HepG2 (cell line): ENCODE measurements around the gene TMEM107. TPM values are rescaled to one million over a fixed set of nuclear protein-coding genes. Genes with fewer than 3 reads are reported as not detected.

Experiments
- AGO1 ChIP-seq: fragments of 200-400 bp; formaldehyde crosslinking; IDR thresholded peaks from 2 replicates; pipeline ENCODE4 v1.6.1; 2017; ENCODE audit warnings: mild to moderate bottlenecking, low read depth, low read length, moderate library complexity; ENCODE audit not compliant: poor library complexity, severe bottlenecking
- FOSL2 ChIP-seq: sonication (generic); formaldehyde crosslinking; IDR thresholded peaks from 2 replicates; pipeline ENCODE4 v1.4.0; 2020; ENCODE audit warnings: missing genetic modification reagents
- FOXA1 ChIP-seq, 2 experiments: fragments of 450-650 bp in 1 of 2; sonication (generic) in 1 of 2; formaldehyde crosslinking in 1 of 2; IDR thresholded peaks; 2 replicates each; pipeline versions ENCODE4 v1.4.0 to v1.6.1; 2016 to 2020; ENCODE audit warnings: missing genetic modification reagents in 1 of 2
- GATA4 ChIP-seq: sonication (generic); IDR thresholded peaks from 2 replicates; pipeline ENCODE4 v1.6.1; 2016; ENCODE audit warnings: antibody characterized with exemption, low read depth, borderline replicate concordance
- MTA3 ChIP-seq: sonication (generic); formaldehyde crosslinking; IDR thresholded peaks from 2 replicates; pipeline ENCODE4 v1.4.0; 2020; ENCODE audit warnings: missing genetic modification reagents
- PAX8 ChIP-seq: sonication (generic); formaldehyde crosslinking; IDR thresholded peaks from 2 replicates; pipeline ENCODE4 v1.8.0; 2022; ENCODE audit warnings: mild to moderate bottlenecking, missing genetic modification reagents, borderline replicate concordance
- PHF21A ChIP-seq: sonication (generic); formaldehyde crosslinking; IDR thresholded peaks from 2 replicates; pipeline ENCODE4 v1.5.0; 2020; ENCODE audit warnings: mild to moderate bottlenecking, missing genetic modification reagents
- SNAPC2 ChIP-seq: sonication (generic); formaldehyde crosslinking; IDR thresholded peaks from 2 replicates; pipeline ENCODE4 v1.8.1; 2022; ENCODE audit warnings: mild to moderate bottlenecking, missing genetic modification reagents
- TBX3 ChIP-seq: fragments of 450-650 bp; IDR thresholded peaks from 2 replicates; pipeline ENCODE4 v1.6.1; 2017; ENCODE audit warnings: antibody characterized with exemption, mild to moderate bottlenecking, inconsistent platforms, borderline replicate concordance
- ZBTB42 ChIP-seq: sonication (generic); formaldehyde crosslinking; IDR thresholded peaks from 2 replicates; pipeline ENCODE4 v1.5.0; 2020; ENCODE audit warnings: mild to moderate bottlenecking, missing genetic modification reagents
- ZMYM4 ChIP-seq: sonication (generic); formaldehyde crosslinking; IDR thresholded peaks from 2 replicates; pipeline ENCODE4 v1.8.1; 2023; ENCODE audit warnings: mild to moderate bottlenecking, missing genetic modification reagents
- ZNF3 ChIP-seq: IDR thresholded peaks from 2 replicates; pipeline ENCODE4 v1.7.0; 2017; ENCODE audit warnings: inconsistent platforms
- ZNF350 ChIP-seq: sonication (generic); formaldehyde crosslinking; IDR thresholded peaks from 2 replicates; pipeline ENCODE4 v1.4.0; 2020; ENCODE audit warnings: mild to moderate bottlenecking, low read depth, missing genetic modification reagents, borderline replicate concordance
- ZNF44 ChIP-seq: sonication (generic); formaldehyde crosslinking; IDR thresholded peaks from 2 replicates; pipeline ENCODE4 v1.5.1; 2020; ENCODE audit warnings: mild to moderate bottlenecking, missing genetic modification reagents
- ZNF496 ChIP-seq: sonication (generic); formaldehyde crosslinking; IDR thresholded peaks from 2 replicates; pipeline ENCODE4 v1.8.1; 2023; ENCODE audit warnings: mild to moderate bottlenecking, moderate library complexity, missing genetic modification reagents; ENCODE audit not compliant: insufficient replicate concordance
- polyA plus RNA-seq, 8 experiments: library from polyadenylated mRNA; depleted of rRNA in 3 of 8; stranded (reverse) in 7 of 8; unstranded in 1 of 8; fragments of >200 nt; fragmentation: Illumina TruSeq in 4 of 8; extraction: Trizol in 4 of 8; gene quantifications; 2 replicates each; pipeline versions ENCODE4 v1.2.1 to v1.2.3, GENCODE V29; 2011 to 2016; ENCODE audit warnings: low read depth in 4 of 8, missing spikeins in 1 of 8, mixed read lengths in 1 of 8; ENCODE audit not compliant: insufficient read depth in 1 of 8
- total RNA-seq, 5 experiments: library from RNA; depleted of rRNA; stranded (reverse); fragments of >200 nt; fragmentation: Illumina TruSeq; extraction: Trizol; gene quantifications; 2 replicates each; pipeline ENCODE4 v1.2.3, GENCODE V29; 2016; ENCODE audit warnings: low read depth in 1 of 5
- TF ChIP-seq, protein P1 (sequence below): sonication (generic); formaldehyde crosslinking; IDR thresholded peaks from 2 replicates; pipeline ENCODE4 v1.4.0; 2020; ENCODE audit warnings: missing genetic modification reagents, borderline replicate concordance
- TF ChIP-seq, protein P2 (sequence below): conservative IDR thresholded peaks from 2 replicates; pipeline ENCODE4 v1.6.1; 2018; ENCODE audit warnings: missing genetic modification reagents
- TF ChIP-seq, protein P3 (sequence below): sonication (generic); formaldehyde crosslinking; IDR thresholded peaks from 2 replicates; pipeline ENCODE4 v1.4.0; 2020; ENCODE audit warnings: missing genetic modification reagents

The TMEM107 gene
- total and polyA plus RNA-seq, 2 of the 13 experiments (the other 11 are each of a cell fraction or from before 2014, with no cell fraction given): 7.2 to 15.3 TPM

DNA sequence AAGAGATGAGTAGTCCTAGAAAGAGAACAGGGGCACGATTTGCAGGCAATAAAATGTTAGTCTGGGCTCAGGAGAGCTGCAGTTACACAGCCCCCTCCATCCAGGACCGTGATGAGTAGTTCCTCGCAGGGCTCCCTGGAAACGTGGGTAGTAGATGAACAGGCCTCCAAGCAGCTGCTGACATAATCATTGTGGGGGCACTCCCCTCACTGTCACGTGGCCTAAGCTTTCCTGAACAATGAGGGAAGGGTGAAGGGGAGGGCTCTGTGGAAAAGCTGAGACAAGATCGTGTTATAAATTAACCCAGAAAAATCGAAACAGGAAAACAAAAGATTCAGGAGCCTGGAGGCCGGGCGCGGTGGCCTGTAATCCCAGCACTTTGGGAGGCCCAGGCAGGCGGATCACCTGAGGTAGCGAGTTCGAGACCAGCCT is 22.6 kb downstream of the TMEM107 start (continued):
- TF ChIP-seq, protein P1, sequence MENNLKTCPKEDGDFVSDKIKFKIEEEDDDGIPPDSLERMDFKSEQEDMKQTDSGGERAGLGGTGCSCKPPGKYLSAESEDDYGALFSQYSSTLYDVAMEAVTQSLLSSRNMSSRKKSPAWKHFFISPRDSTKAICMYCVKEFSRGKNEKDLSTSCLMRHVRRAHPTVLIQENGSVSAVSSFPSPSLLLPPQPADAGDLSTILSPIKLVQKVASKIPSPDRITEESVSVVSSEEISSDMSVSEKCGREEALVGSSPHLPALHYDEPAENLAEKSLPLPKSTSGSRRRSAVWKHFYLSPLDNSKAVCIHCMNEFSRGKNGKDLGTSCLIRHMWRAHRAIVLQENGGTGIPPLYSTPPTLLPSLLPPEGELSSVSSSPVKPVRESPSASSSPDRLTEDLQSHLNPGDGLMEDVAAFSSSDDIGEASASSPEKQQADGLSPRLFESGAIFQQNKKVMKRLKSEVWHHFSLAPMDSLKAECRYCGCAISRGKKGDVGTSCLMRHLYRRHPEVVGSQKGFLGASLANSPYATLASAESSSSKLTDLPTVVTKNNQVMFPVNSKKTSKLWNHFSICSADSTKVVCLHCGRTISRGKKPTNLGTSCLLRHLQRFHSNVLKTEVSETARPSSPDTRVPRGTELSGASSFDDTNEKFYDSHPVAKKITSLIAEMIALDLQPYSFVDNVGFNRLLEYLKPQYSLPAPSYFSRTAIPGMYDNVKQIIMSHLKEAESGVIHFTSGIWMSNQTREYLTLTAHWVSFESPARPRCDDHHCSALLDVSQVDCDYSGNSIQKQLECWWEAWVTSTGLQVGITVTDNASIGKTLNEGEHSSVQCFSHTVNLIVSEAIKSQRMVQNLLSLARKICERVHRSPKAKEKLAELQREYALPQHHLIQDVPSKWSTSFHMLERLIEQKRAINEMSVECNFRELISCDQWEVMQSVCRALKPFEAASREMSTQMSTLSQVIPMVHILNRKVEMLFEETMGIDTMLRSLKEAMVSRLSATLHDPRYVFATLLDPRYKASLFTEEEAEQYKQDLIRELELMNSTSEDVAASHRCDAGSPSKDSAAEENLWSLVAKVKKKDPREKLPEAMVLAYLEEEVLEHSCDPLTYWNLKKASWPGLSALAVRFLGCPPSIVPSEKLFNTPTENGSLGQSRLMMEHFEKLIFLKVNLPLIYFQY (CRISPR knock-in tag): no peak
- TF ChIP-seq AGO1 (no peak), PAX8 (CRISPR knock-in tag) (no peak), GATA4 (no peak), ZBTB42 (no peak), ZNF3 (CRISPR knock-in tag) (no peak), SNAPC2 (CRISPR knock-in tag) (no peak), ZMYM4 (CRISPR knock-in tag) (no peak), PHF21A (peak; percentile 82), TBX3 (no peak), ZNF44 (no peak), ZNF350 (CRISPR knock-in tag) (no peak), FOSL2 (peak; percentile 65), ZNF496 (CRISPR knock-in tag) (no peak), MTA3 (no peak), FOXA1 (IDR thresholded peaks at IDR 0.05) (no peak), FOXA1 (CRISPR knock-in tag; IDR thresholded peaks at IDR 0.05) (no peak)
- TF ChIP-seq, protein P2, sequence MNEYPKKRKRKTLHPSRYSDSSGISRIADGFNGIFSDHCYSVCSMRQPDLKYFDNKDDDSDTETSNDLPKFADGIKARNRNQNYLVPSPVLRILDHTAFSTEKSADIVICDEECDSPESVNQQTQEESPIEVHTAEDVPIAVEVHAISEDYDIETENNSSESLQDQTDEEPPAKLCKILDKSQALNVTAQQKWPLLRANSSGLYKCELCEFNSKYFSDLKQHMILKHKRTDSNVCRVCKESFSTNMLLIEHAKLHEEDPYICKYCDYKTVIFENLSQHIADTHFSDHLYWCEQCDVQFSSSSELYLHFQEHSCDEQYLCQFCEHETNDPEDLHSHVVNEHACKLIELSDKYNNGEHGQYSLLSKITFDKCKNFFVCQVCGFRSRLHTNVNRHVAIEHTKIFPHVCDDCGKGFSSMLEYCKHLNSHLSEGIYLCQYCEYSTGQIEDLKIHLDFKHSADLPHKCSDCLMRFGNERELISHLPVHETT (CRISPR knock-in tag): no peak
- TF ChIP-seq, protein P3, sequence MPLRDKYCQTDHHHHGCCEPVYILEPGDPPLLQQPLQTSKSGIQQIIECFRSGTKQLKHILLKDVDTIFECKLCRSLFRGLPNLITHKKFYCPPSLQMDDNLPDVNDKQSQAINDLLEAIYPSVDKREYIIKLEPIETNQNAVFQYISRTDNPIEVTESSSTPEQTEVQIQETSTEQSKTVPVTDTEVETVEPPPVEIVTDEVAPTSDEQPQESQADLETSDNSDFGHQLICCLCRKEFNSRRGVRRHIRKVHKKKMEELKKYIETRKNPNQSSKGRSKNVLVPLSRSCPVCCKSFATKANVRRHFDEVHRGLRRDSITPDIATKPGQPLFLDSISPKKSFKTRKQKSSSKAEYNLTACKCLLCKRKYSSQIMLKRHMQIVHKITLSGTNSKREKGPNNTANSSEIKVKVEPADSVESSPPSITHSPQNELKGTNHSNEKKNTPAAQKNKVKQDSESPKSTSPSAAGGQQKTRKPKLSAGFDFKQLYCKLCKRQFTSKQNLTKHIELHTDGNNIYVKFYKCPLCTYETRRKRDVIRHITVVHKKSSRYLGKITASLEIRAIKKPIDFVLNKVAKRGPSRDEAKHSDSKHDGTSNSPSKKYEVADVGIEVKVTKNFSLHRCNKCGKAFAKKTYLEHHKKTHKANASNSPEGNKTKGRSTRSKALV: no peak
